Measurements from ENCODE around the gene NUDT15. TPM values are rescaled to one million over a fixed set of nuclear protein-coding genes. Genes with fewer than 3 reads are reported as not detected.

The NUDT15 gene
- polyA plus RNA-seq, 12 donors: 11.3 to 17.5 (median 14.0) TPM; not detected in 1

- DNase-seq: no peak
Observed at GRCh38 chr13:48096670-48097069, 59.1 kb downstream of the NUDT15 start.

Other genes with a start within 250 kb of the NUDT15 start
- 10 to 100 TPM in 11 of 12 donors, not detected in 1; 35.8 to 83.9 (median 73.4) TPM for gene SUCLA2, start 36.5 kb upstream of the NUDT15 start, polyA plus RNA-seq (ENCODE audit: insufficient read length in 12 of 12)
- gene MED4, start 57.4 kb downstream of the NUDT15 start, polyA plus RNA-seq (ENCODE audit: insufficient read length in 12 of 12): 10 to 100 TPM in 11 of 12 donors, not detected in 1; 49.8 to 74.4 (median 62.6) TPM
- gene ITM2B, start 195.5 kb downstream of the NUDT15 start, polyA plus RNA-seq (ENCODE audit: insufficient read length in 12 of 12): 1,000 to 10,000 TPM in 1 of 12 donors, 100 to 1,000 TPM in 11; 340 to 1,502 (median 451) TPM

All from muscle of arm (tissue), 12 donors.